Measurements from ENCODE around the gene SLC22A2. TPM values are rescaled to one million over a fixed set of nuclear protein-coding genes. Genes with fewer than 3 reads are reported as not detected.

Gene SLC22A2
- total RNA-seq, 1 donor from 2014 or later: not detected

- Histone ChIP-seq H4K20me1 (ENCODE audit: low read depth) (no peaks in the 10 kb centered on the region), H3K4me3 (no peak overlapping the region), H3F3A (ENCODE audit: low read depth) (no peaks in the 10 kb centered on the region), H3K9me3 (ENCODE audit: low read depth) (peaks cover 15% of the 10 kb centered on the region), H3K4me1 (no peaks in the 10 kb centered on the region), H3K9ac (no peak overlapping the region), H3K4me2 (no peak overlapping the region), H3K36me3 (no peaks in the 10 kb centered on the region), H3K27me3 (no peaks in the 10 kb centered on the region), H3K79me2 (ENCODE audit: low read depth) (no peaks in the 10 kb centered on the region), H2AFZ (replicated peaks) (no peak overlapping the region), H3K27ac (no peak overlapping the region)
- Mint-ChIP-seq H3K36me3 (no peaks in the 10 kb centered on the region), H3K9me3 (peaks cover 25% of the 10 kb centered on the region), H3K27me3 (ENCODE audit: insufficient read depth, low read depth) (peaks cover 2% of the 10 kb centered on the region), H3K4me3 (no peak overlapping the region), H3K27ac (no peak overlapping the region), H3K4me1 (no peaks in the 10 kb centered on the region)
- DNase-seq (ENCODE audit: low spot score): no peak
- TF ChIP-seq EZH2 (IDR thresholded peaks at IDR 0.05) (no peak), CTCF (IDR thresholded peaks at IDR 0.05) (no peak), EZH2phosphoT487 (IDR thresholded peaks at IDR 0.05) (no peak)
These were observed 65.8 kb downstream of the SLC22A2 start for GRCh38 chr6:160192840-160193239.

GRCh38 chr6:160190973-160191372 is 67.6 kb downstream of the SLC22A2 start:
- no peaks in the 10 kb centered on the region for H3K4me1 ChIP-seq
- no peak overlapping the region for H3K27ac ChIP-seq
- H3K79me2 ChIP-seq (ENCODE audit: low read depth): no peaks in the 10 kb centered on the region
- no peaks in the 10 kb centered on the region for H3F3A ChIP-seq (ENCODE audit: low read depth)
- no peaks in the 10 kb centered on the region for H4K20me1 ChIP-seq (ENCODE audit: low read depth)
- H3K4me3 ChIP-seq: no peak overlapping the region
- Mint-ChIP-seq H3K4me3 (no peak overlapping the region), H3K27me3 (ENCODE audit: insufficient read depth, low read depth) (no peaks in the 10 kb centered on the region), H3K4me1 (no peaks in the 10 kb centered on the region), H3K36me3 (no peaks in the 10 kb centered on the region), H3K27ac (no peak overlapping the region), H3K9me3 (peaks cover 23% of the 10 kb centered on the region)
- H3K36me3 ChIP-seq: no peaks in the 10 kb centered on the region
- no peak overlapping the region for H3K9ac ChIP-seq
- H2AFZ ChIP-seq (replicated peaks): no peak overlapping the region
- H3K9me3 ChIP-seq (ENCODE audit: low read depth): peaks cover 15% of the 10 kb centered on the region
- no peak overlapping the region for H3K4me2 ChIP-seq
- no peaks in the 10 kb centered on the region for H3K27me3 ChIP-seq
- TF ChIP-seq EZH2phosphoT487 (IDR thresholded peaks at IDR 0.05) (no peak), EZH2 (IDR thresholded peaks at IDR 0.05) (no peak), CTCF (IDR thresholded peaks at IDR 0.05) (no peak)
- no peak for DNase-seq (ENCODE audit: low spot score)

GRCh38 chr6:160190081-160190480 is 68.5 kb downstream of the SLC22A2 start:
- no peak overlapping the region for H3K4me3 ChIP-seq
- no peak overlapping the region for H3K9ac ChIP-seq
- no peak overlapping the region for H3K27ac ChIP-seq
- H3K36me3 ChIP-seq: no peaks in the 10 kb centered on the region
- H3K9me3 ChIP-seq (ENCODE audit: low read depth): peaks cover 15% of the 10 kb centered on the region
- H4K20me1 ChIP-seq (ENCODE audit: low read depth): no peaks in the 10 kb centered on the region
- TF ChIP-seq EZH2phosphoT487 (IDR thresholded peaks at IDR 0.05): no peak
- TF ChIP-seq CTCF (IDR thresholded peaks at IDR 0.05): no peak
- no peak for TF ChIP-seq EZH2 (IDR thresholded peaks at IDR 0.05)
- H3K4me2 ChIP-seq: no peak overlapping the region
- no peak for DNase-seq (ENCODE audit: low spot score)
- Mint-ChIP-seq H3K27ac (no peak overlapping the region), H3K27me3 (ENCODE audit: insufficient read depth, low read depth) (no peaks in the 10 kb centered on the region), H3K9me3 (peaks cover 17% of the 10 kb centered on the region), H3K4me1 (no peaks in the 10 kb centered on the region), H3K36me3 (no peaks in the 10 kb centered on the region), H3K4me3 (no peak overlapping the region)
- H3F3A ChIP-seq (ENCODE audit: low read depth): no peaks in the 10 kb centered on the region
- no peaks in the 10 kb centered on the region for H3K79me2 ChIP-seq (ENCODE audit: low read depth)
- no peak overlapping the region for H2AFZ ChIP-seq (replicated peaks)
- no peaks in the 10 kb centered on the region for H3K27me3 ChIP-seq
- no peaks in the 10 kb centered on the region for H3K4me1 ChIP-seq
